ENCODE data around the gene TMIGD3.
A peak's percentile ranks its signal among the peaks of the same experiment; 100 is the strongest.

Gene TMIGD3

DNA sequence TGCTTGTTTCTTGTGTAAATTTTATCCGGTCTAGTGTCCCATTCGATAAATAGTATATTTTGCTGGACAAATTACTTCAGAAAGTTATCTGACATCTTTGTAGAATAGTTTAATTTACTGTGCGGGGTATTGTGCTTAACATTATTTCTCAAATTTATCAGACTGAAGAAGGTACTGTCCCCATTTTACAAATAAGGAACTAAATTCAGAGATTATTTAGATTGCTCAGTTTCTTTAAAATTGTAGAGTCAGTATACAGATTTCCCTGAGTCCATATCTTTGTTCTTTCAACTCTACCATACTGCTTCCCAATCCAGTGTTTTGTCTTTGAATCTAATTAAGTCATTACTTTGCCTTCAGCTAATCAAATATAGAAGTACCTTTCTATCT, 47.8 kb downstream of the TMIGD3 start:
- peaks cover 96% of the 10 kb centered on the region for H3K36me3 ChIP-seq (ENCODE audit: insufficient read depth, insufficient read length, low read length)
- no peaks in the 10 kb centered on the region for H3K4me1 ChIP-seq (ENCODE audit: insufficient read depth, insufficient read length)
- H3K9me3 ChIP-seq (ENCODE audit: insufficient read depth, low read length): no peaks in the 10 kb centered on the region
- no peak overlapping the region for H3K4me3 ChIP-seq (ENCODE audit: insufficient read length, low read depth)
- no peaks in the 10 kb centered on the region for H3K27me3 ChIP-seq (ENCODE audit: insufficient read depth, insufficient read length)
- H3K9ac ChIP-seq (ENCODE audit: insufficient read length, low read depth): no peak overlapping the region
- no peak for DNase-seq (ENCODE audit: low read depth, low spot score)
- TF ChIP-seq ZNF274 (IDR thresholded peaks at IDR 0.05; ENCODE audit: low read depth, low read length): no peak
- no peak for TF ChIP-seq YY1 (IDR thresholded peaks at IDR 0.05; ENCODE audit: insufficient read depth, insufficient read length)
- TF ChIP-seq SUZ12 (IDR thresholded peaks at IDR 0.05; ENCODE audit: extremely low read depth, insufficient read depth, insufficient read length): no peak

- Histone ChIP-seq H3K9ac (ENCODE audit: insufficient read length, low read depth) (no peak overlapping the region), H3K4me3 (ENCODE audit: insufficient read length, low read depth) (no peak overlapping the region), H3K27me3 (ENCODE audit: insufficient read depth, insufficient read length) (no peaks in the 10 kb centered on the region), H3K9me3 (ENCODE audit: insufficient read depth, low read length) (no peaks in the 10 kb centered on the region), H3K36me3 (ENCODE audit: insufficient read depth, insufficient read length, low read length) (peaks cover 96% of the 10 kb centered on the region), H3K4me1 (ENCODE audit: insufficient read depth, insufficient read length) (no peaks in the 10 kb centered on the region)
- TF ChIP-seq SUZ12 (IDR thresholded peaks at IDR 0.05; ENCODE audit: extremely low read depth, insufficient read depth, insufficient read length) (no peak), YY1 (IDR thresholded peaks at IDR 0.05; ENCODE audit: insufficient read depth, insufficient read length) (no peak), ZNF274 (IDR thresholded peaks at IDR 0.05; ENCODE audit: low read depth, low read length) (no peak)
- no peak for DNase-seq (ENCODE audit: low read depth, low spot score)
These were observed 48.4 kb downstream of the TMIGD3 start for GRCh38 chr1:111454859-111455641.

DNA sequence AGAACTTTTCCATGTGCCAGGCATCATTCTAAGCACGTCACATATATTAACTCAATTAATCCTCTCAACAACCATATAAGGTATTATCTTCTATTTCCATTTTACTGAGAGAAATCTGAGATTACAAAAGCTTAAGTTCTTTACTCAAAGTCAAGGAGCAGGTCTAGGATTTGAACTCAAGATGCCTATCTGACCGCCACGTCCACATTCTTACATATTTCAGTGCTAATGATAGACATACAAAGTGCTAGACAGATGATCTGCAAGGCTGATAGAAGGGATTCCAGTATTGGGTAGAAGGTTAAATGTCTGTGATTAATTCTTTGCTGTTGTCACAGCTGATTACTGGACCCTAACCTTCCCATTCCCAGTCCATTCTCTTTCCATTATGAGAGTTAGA, 49.7 kb downstream of the TMIGD3 start:
- no peaks in the 10 kb centered on the region for H3K27me3 ChIP-seq (ENCODE audit: insufficient read depth, insufficient read length)
- H3K4me3 ChIP-seq (ENCODE audit: insufficient read length, low read depth): no peak overlapping the region
- no peaks in the 10 kb centered on the region for H3K4me1 ChIP-seq (ENCODE audit: insufficient read depth, insufficient read length)
- peaks cover 82% of the 10 kb centered on the region for H3K36me3 ChIP-seq (ENCODE audit: insufficient read depth, insufficient read length, low read length)
- no peak overlapping the region for H3K9ac ChIP-seq (ENCODE audit: insufficient read length, low read depth)
- no peak for DNase-seq (ENCODE audit: low read depth, low spot score)
- H3K9me3 ChIP-seq (ENCODE audit: insufficient read depth, low read length): no peaks in the 10 kb centered on the region
- TF ChIP-seq ZNF274 (IDR thresholded peaks at IDR 0.05; ENCODE audit: low read depth, low read length) (no peak), YY1 (IDR thresholded peaks at IDR 0.05; ENCODE audit: insufficient read depth, insufficient read length) (no peak), SUZ12 (IDR thresholded peaks at IDR 0.05; ENCODE audit: extremely low read depth, insufficient read depth, insufficient read length) (no peak)

DNA sequence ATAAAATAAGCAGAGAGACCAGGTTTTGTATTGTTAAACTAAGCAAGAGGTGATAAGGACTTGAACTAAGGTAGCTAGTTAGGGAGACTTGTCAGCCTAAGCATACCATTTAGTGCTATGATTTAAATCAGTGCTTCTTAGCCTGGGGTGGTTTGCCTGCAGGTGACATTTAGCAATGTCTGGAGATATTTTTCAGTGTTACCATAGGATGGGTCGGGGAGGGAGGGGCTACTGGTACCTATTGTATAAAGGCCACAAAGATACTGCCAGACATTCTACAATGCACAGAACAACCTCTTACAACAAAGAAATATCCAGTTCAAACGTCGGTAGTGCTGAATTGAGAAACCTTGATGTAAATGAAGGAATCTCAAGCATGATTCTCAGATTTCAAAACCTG, 50.9 kb downstream of the TMIGD3 start:
- Histone ChIP-seq H3K36me3 (ENCODE audit: insufficient read depth, insufficient read length, low read length) (peaks cover 75% of the 10 kb centered on the region), H3K9ac (ENCODE audit: insufficient read length, low read depth) (no peak overlapping the region), H3K4me3 (ENCODE audit: insufficient read length, low read depth) (no peak overlapping the region), H3K27me3 (ENCODE audit: insufficient read depth, insufficient read length) (no peaks in the 10 kb centered on the region), H3K4me1 (ENCODE audit: insufficient read depth, insufficient read length) (no peaks in the 10 kb centered on the region), H3K9me3 (ENCODE audit: insufficient read depth, low read length) (no peaks in the 10 kb centered on the region)
- DNase-seq (ENCODE audit: low read depth, low spot score): no peak
- TF ChIP-seq ZNF274 (IDR thresholded peaks at IDR 0.05; ENCODE audit: low read depth, low read length) (no peak), SUZ12 (IDR thresholded peaks at IDR 0.05; ENCODE audit: extremely low read depth, insufficient read depth, insufficient read length) (no peak), YY1 (IDR thresholded peaks at IDR 0.05; ENCODE audit: insufficient read depth, insufficient read length) (no peak)

- Histone ChIP-seq H3K9me3 (ENCODE audit: insufficient read depth, low read length) (no peaks in the 10 kb centered on the region), H3K4me3 (ENCODE audit: insufficient read length, low read depth) (peak overlapping the region; percentile 97), H3K27me3 (ENCODE audit: insufficient read depth, insufficient read length) (no peaks in the 10 kb centered on the region), H3K9ac (ENCODE audit: insufficient read length, low read depth) (peak overlapping the region; percentile 95), H3K4me1 (ENCODE audit: insufficient read depth, insufficient read length) (peaks cover 3% of the 10 kb centered on the region), H3K36me3 (ENCODE audit: insufficient read depth, insufficient read length, low read length) (peaks cover 77% of the 10 kb centered on the region)
- no peak for DNase-seq (ENCODE audit: low read depth, low spot score)
- TF ChIP-seq ZNF274 (IDR thresholded peaks at IDR 0.05; ENCODE audit: low read depth, low read length) (no peak), SUZ12 (IDR thresholded peaks at IDR 0.05; ENCODE audit: extremely low read depth, insufficient read depth, insufficient read length) (no peak), YY1 (IDR thresholded peaks at IDR 0.05; ENCODE audit: insufficient read depth, insufficient read length) (no peak)
These were observed 53.2 kb downstream of the TMIGD3 start for GRCh38 chr1:111450185-111450584.

DNA sequence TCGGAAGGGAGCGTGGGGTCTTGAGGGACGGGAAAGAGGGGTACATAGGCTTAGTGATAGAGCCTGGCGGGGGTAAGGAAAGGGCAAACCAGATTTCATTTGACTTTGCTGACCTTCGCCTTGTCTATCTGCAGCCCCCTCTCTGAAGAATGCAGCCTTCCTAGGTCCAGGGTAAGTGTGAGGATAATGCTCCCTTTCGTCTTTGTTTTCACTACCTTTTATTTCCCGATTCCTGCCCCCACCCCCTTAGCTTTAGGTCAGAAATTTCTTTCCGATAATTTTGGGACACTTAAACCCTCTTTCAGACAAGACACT, 53.8 kb downstream of the TMIGD3 start:
- no peak for TF ChIP-seq YY1 (IDR thresholded peaks at IDR 0.05; ENCODE audit: insufficient read depth, insufficient read length)
- TF ChIP-seq ZNF274 (IDR thresholded peaks at IDR 0.05; ENCODE audit: low read depth, low read length): no peak
- no peak for TF ChIP-seq SUZ12 (IDR thresholded peaks at IDR 0.05; ENCODE audit: extremely low read depth, insufficient read depth, insufficient read length)
- Histone ChIP-seq H3K9me3 (ENCODE audit: insufficient read depth, low read length) (no peaks in the 10 kb centered on the region), H3K4me3 (ENCODE audit: insufficient read length, low read depth) (peak overlapping the region; percentile 97), H3K9ac (ENCODE audit: insufficient read length, low read depth) (peak overlapping the region; percentile 95), H3K27me3 (ENCODE audit: insufficient read depth, insufficient read length) (no peaks in the 10 kb centered on the region), H3K36me3 (ENCODE audit: insufficient read depth, insufficient read length, low read length) (peaks cover 77% of the 10 kb centered on the region), H3K4me1 (ENCODE audit: insufficient read depth, insufficient read length) (peaks cover 3% of the 10 kb centered on the region)
- DNase-seq (ENCODE audit: low read depth, low spot score): no peak

DNA sequence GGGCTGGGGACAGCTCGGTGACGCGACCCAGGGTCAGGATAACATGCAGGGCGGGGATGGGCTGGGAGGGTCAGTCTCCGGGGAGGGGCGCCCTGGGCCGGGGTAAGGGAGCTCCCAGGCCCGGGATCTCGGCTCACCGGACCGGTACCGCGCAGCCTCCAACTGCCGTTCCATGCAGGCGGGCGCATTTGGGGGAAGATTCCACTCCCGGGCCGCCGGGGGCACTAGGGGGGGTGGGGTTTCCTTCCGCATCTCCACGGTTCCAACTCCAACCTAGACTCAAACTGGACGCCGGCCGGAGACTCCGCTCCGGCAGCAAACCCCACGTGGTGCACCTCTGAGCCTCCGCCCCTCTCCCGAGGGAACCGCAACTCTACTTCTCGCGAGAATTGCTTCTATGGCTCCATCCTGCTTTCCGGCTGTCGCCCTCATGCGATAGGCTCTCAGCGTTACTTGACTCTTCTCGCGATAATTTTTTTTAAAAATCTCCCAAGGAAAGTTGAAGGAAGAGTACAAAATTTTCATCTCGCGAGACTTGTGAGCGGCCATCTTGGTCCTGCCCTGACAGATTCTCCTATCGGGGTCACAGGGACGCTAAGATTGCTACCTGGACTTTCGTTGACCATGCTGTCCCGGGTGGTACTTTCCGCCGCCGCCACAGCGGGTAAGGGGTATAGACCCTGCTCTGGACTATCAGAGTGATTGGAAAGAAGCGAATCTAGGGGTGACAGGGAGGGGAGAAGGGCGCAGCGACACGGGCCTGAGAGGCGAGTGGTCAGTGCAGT, 54.3 kb downstream of the TMIGD3 start, which contains the start of the genes ATP5PB and WDR77:
Gene ATP5PB (plus strand): TSS at position 547 of the 785 bp plus-strand sequence. CDS start 78 bp downstream, at position 625.
Gene WDR77 (minus strand): TSS at position 339 of the 785 bp plus-strand sequence. CDS start 87 bp downstream, at position 252.
- TF ChIP-seq ZNF274 (IDR thresholded peaks at IDR 0.05; ENCODE audit: low read depth, low read length) (no peak), YY1 (IDR thresholded peaks at IDR 0.05; ENCODE audit: insufficient read depth, insufficient read length) (peak; percentile 88), SUZ12 (IDR thresholded peaks at IDR 0.05; ENCODE audit: extremely low read depth, insufficient read depth, insufficient read length) (no peak)
- H3K9ac ChIP-seq (ENCODE audit: insufficient read length, low read depth): peak within 1 kb of the TSS; percentile 95
- H3K4me3 ChIP-seq (ENCODE audit: insufficient read length, low read depth): peak within 1 kb of the TSS; percentile 97
- no peaks in the 10 kb centered on the region for H3K9me3 ChIP-seq (ENCODE audit: insufficient read depth, low read length)
- peaks cover 78% of the 10 kb centered on the region for H3K36me3 ChIP-seq (ENCODE audit: insufficient read depth, insufficient read length, low read length)
- DNase-seq (ENCODE audit: low read depth, low spot score): peak; percentile 97
- no peaks in the 10 kb centered on the region for H3K27me3 ChIP-seq (ENCODE audit: insufficient read depth, insufficient read length)
- peaks cover 3% of the 10 kb centered on the region for H3K4me1 ChIP-seq (ENCODE audit: insufficient read depth, insufficient read length)

All from NT2/D1 (cell line).